ENCODE results near the gene ID1. TPM values are rescaled to one million over a fixed set of nuclear protein-coding genes. Genes with fewer than 3 reads are reported as not detected.

Gene ID1
- total and polyA plus RNA-seq, 2 of the 13 experiments (the other 11 are each of a cell fraction or from before 2014, with no cell fraction given) = 320 to 419 TPM

- TF ChIP-seq ZSCAN12 (CRISPR knock-in tag; IDR thresholded peaks at IDR 0.05) = no peak
- no peak for TF ChIP-seq ZBTB40 (IDR thresholded peaks at IDR 0.05)
- no peak for TF ChIP-seq ZBTB40 (CRISPR knock-in tag; IDR thresholded peaks at IDR 0.05)
- TF ChIP-seq GATAD1 (CRISPR knock-in tag; IDR thresholded peaks at IDR 0.05) = 0 out of 2 replicates have a peak, but pooled peaks have one; percentile 20
- no peak for TF ChIP-seq FLYWCH1 (CRISPR knock-in tag; IDR thresholded peaks at IDR 0.05)
- peak; percentile 50; the same call in 1 of the 2 replicates for TF ChIP-seq HNF1B (CRISPR knock-in tag; IDR thresholded peaks at IDR 0.05)
- TF ChIP-seq FOXO4 (CRISPR knock-in tag; conservative IDR thresholded peaks at IDR 0.05) = no peak
- no peak for TF ChIP-seq MIER2 (CRISPR knock-in tag; IDR thresholded peaks at IDR 0.05)
- no peak for TF ChIP-seq KLF15 (CRISPR knock-in tag; IDR thresholded peaks at IDR 0.05; ENCODE audit: borderline replicate concordance)
- TF ChIP-seq CC2D1A (CRISPR knock-in tag; IDR thresholded peaks at IDR 0.05) = 0 out of 2 replicates have a peak, but pooled peaks have one; percentile 39
- no peak for TF ChIP-seq RBFOX2 (IDR thresholded peaks at IDR 0.05; ENCODE audit: low read depth, low read length)
- peak in 1 of 2 experiments; percentile 75; a peak in 1 of 4 replicates for TF ChIP-seq POLR2A (IDR thresholded peaks at IDR 0.05; ENCODE audit: insufficient read depth in 1 of 2, low read depth in 2 of 2, low read length in 2 of 2)
- TF ChIP-seq ZBTB26 (CRISPR knock-in tag; IDR thresholded peaks at IDR 0.05; ENCODE audit: borderline replicate concordance) = no peak
- peak; percentile 34; the same call in 1 of the 2 replicates for TF ChIP-seq GFI1 (CRISPR knock-in tag; IDR thresholded peaks at IDR 0.05; ENCODE audit: borderline replicate concordance)
- 0 out of 2 replicates have a peak, but pooled peaks have one; percentile 50 for TF ChIP-seq CHD4 (IDR thresholded peaks at IDR 0.05; ENCODE audit: borderline replicate concordance, low read length)
- TF ChIP-seq ZC3H13 (CRISPR knock-in tag; IDR thresholded peaks at IDR 0.05) = peak; percentile 41; the same call in 1 of the 2 replicates
Measured at GRCh38 chr20:31602779-31603441, 2.2 kb upstream of the ID1 start (continued).

Data from HepG2 (cell line).